PC-9 (cell line): ENCODE measurements around the gene EVL. TPM values are rescaled to one million over a fixed set of nuclear protein-coding genes. Genes with fewer than 3 reads are reported as not detected.
A peak's percentile ranks its signal among the peaks of the same experiment; 100 is the strongest.

Source experiments
- BruUV-seq: library from RNA; stranded (reverse); fragments of 400-500 nt; replicated peaks from 2 replicates; lab custom pipeline; 2021; lab: Mats Ljungman, UMichigan
- CTCF ChIA-PET: fragments of 300-600 bp; sonication (Branson Sonifier 250); formaldehyde crosslinking; loops from one replicate; lab custom pipeline; 2022; ENCODE audit warnings: antibody characterized with exemption; lab: Charles Lee
- POLR2A ChIA-PET: fragments of 300-600 bp; sonication (Branson Sonifier 250); formaldehyde crosslinking; loops from one replicate; lab custom pipeline; 2022; ENCODE audit warnings: antibody characterized with exemption; ENCODE audit not compliant: unreplicated experiment; lab: Charles Lee
- DNase-seq, 2 experiments: peaks; one replicate each; pipeline versions ENCODE4 v3.0.0 to v3.0.0-alpha.2; 2015 to 2022; ENCODE audit warnings: mixed read lengths in 1 of 2
- H2AFZ ChIP-seq: fragments of 200-600 bp; sonication (generic); 2 replicates; pipeline ENCODE4 v1.8.1; 2017; ENCODE audit warnings: antibody characterized with exemption
- H3F3A ChIP-seq: fragments of 200-600 bp; sonication (generic); 2 replicates; pipeline ENCODE4 v1.8.1; 2017; ENCODE audit warnings: antibody characterized with exemption, mild to moderate bottlenecking, low read depth; ENCODE audit not compliant: insufficient read depth
- H3K27ac ChIP-seq: fragments of 200-600 bp; sonication (generic); 2 replicates; pipeline ENCODE4 v1.6.1; 2016; ENCODE audit warnings: mixed run types
- H3K27me3 ChIP-seq: fragments of 200-600 bp; sonication (generic); 2 replicates; pipeline ENCODE4 v1.6.1; 2016; ENCODE audit warnings: low read depth, mixed run types; ENCODE audit not compliant: insufficient read depth
- H3K36me3 ChIP-seq: fragments of 200-600 bp; sonication (generic); 2 replicates; pipeline ENCODE4 v1.6.1; 2016; ENCODE audit warnings: low read depth, mixed run types
- H3K4me1 ChIP-seq: fragments of 200-600 bp; sonication (generic); replicated peaks from 2 replicates; pipeline ENCODE4 v1.6.1; 2016; ENCODE audit warnings: mixed run types; ENCODE audit not compliant: insufficient read depth
- H3K4me2 ChIP-seq: fragments of 200-600 bp; sonication (generic); 2 replicates; pipeline ENCODE4 v1.6.1; 2017; ENCODE audit warnings: mixed run types
- H3K4me3 ChIP-seq: fragments of 200-600 bp; sonication (generic); 2 replicates; pipeline ENCODE4 v1.6.1; 2016; ENCODE audit warnings: mixed run types
- H3K79me2 ChIP-seq: fragments of 200-600 bp; sonication (generic); 2 replicates; pipeline ENCODE4 v1.6.1; 2017; ENCODE audit warnings: low read depth, mixed run types
- H3K9me2 ChIP-seq: fragments of 200-600 bp; sonication (generic); 2 replicates; pipeline ENCODE4 v1.8.1; 2017; ENCODE audit warnings: mild to moderate bottlenecking; ENCODE audit not compliant: insufficient read depth
- H3K9me3 ChIP-seq: fragments of 200-600 bp; sonication (generic); 2 replicates; pipeline ENCODE4 v1.8.1; 2016; ENCODE audit warnings: low read depth; ENCODE audit not compliant: insufficient read depth
- H4K20me1 ChIP-seq: fragments of 200-600 bp; sonication (generic); 2 replicates; pipeline ENCODE4 v1.8.1; 2017; ENCODE audit not compliant: insufficient read depth
- EZH2 ChIP-seq: fragments of 200-600 bp; sonication (generic); IDR thresholded peaks from 2 replicates; pipeline ENCODE4 v1.8.0; 2017; ENCODE audit warnings: antibody characterized with exemption, low read depth
- intact Hi-C: fragments of 100-400 bp; cut with micrococcal nuclease; formaldehyde crosslinking; loops from one replicate; pipeline ENCODE4 v1.10.0; 2022; ENCODE audit not compliant: unreplicated experiment
- total RNA-seq: library from RNA; stranded (reverse); gene quantifications from 2 replicates; pipeline ENCODE4 v1.2.3, GENCODE V29; 2021
- TF ChIP-seq, protein P1 (sequence below): fragments of 200-600 bp; sonication (generic); conservative IDR thresholded peaks from 2 replicates; pipeline ENCODE4 v1.6.1; 2017; ENCODE audit warnings: mixed run types, antibody characterized with exemption, mild to moderate bottlenecking, moderate library complexity

Gene EVL
- total RNA-seq, 1 experiment from 2014 or later = 5.9 TPM

GRCh38 chr14:100191584-100192249 is 126.5 kb downstream of the EVL start:
- no peak for DNase-seq
- Histone ChIP-seq H3K36me3 (no peaks in the 10 kb centered on the region), H4K20me1 (no peaks in the 10 kb centered on the region), H3K4me3 (no peak overlapping the region), H3K4me2 (no peak overlapping the region), H2AFZ (no peak overlapping the region), H3K4me1 (peaks cover 13% of the 10 kb centered on the region; the same call in 1 of the 2 replicates), H3K27me3 (no peaks in the 10 kb centered on the region), H3F3A (0 out of 2 replicates have a peak, but pooled peaks cover 9% of the 10 kb centered on the region), H3K9me2 (no peaks in the 10 kb centered on the region), H3K79me2 (no peaks in the 10 kb centered on the region), H3K27ac (no peak overlapping the region), H3K9me3 (no peaks in the 10 kb centered on the region)
- TF ChIP-seq EZH2 = no peak
- TF ChIP-seq, protein P1, sequence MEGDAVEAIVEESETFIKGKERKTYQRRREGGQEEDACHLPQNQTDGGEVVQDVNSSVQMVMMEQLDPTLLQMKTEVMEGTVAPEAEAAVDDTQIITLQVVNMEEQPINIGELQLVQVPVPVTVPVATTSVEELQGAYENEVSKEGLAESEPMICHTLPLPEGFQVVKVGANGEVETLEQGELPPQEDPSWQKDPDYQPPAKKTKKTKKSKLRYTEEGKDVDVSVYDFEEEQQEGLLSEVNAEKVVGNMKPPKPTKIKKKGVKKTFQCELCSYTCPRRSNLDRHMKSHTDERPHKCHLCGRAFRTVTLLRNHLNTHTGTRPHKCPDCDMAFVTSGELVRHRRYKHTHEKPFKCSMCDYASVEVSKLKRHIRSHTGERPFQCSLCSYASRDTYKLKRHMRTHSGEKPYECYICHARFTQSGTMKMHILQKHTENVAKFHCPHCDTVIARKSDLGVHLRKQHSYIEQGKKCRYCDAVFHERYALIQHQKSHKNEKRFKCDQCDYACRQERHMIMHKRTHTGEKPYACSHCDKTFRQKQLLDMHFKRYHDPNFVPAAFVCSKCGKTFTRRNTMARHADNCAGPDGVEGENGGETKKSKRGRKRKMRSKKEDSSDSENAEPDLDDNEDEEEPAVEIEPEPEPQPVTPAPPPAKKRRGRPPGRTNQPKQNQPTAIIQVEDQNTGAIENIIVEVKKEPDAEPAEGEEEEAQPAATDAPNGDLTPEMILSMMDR = no peak
- ChIA-PET CTCF (interaction anchor here (0.6 kb wide), 1 partner anchor 41 kb away, joined by 3 read pairs; no protein-coding TSS in a partner anchor), POLR2A (no interaction called here)
- no TSS peak for BruUV-seq
- intact Hi-C loops = loop anchor here (1.0 to 2.0 kb wide), 3 partner anchors 119 to 209 kb away; partner anchors contain the start of gene WDR25

DNA sequence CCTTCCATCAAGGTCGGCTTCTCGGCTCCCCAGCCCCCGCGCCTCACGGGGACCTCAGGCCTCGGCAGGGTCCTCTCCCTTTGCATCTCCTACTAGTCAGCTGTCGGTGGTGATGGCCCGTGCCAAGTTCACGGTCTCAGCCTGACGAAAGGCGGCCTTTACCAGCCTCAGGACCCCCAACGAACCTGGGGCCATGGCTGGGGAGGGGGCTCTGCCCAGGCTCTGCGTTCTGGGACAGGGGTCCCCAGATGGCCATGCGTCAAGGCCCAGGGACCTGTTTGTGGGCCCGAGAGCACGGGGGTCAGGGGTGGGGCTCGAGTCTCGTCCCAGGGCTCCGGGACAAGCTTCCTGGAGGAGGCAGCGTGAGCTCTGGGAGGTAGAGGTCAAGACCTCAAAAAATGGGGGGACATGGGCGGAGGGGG is 127.0 kb downstream of the EVL start:
- H3K4me1 ChIP-seq = peaks cover 13% of the 10 kb centered on the region; the same call in 1 of the 2 replicates
- ChIA-PET POLR2A (interaction anchor here (0.6 kb wide), 1 partner anchor 221 kb away, joined by 17 read pairs; no protein-coding TSS in a partner anchor), CTCF (interaction anchor here (0.6 kb wide), 2 partner anchors 34 to 42 kb away, joined by 3 read pairs; no protein-coding TSS in a partner anchor)
- no peaks in the 10 kb centered on the region for H3K9me2 ChIP-seq
- peak overlapping the region; percentile 51; the same call in 1 of the 2 replicates for H3K27ac ChIP-seq
- H3K27me3 ChIP-seq = no peaks in the 10 kb centered on the region
- H3K9me3 ChIP-seq = no peaks in the 10 kb centered on the region
- H3K36me3 ChIP-seq = no peaks in the 10 kb centered on the region
- no peaks in the 10 kb centered on the region for H3K79me2 ChIP-seq
- BruUV-seq = TSS peak; percentile 55
- no peaks in the 10 kb centered on the region for H4K20me1 ChIP-seq
- H2AFZ ChIP-seq = peak overlapping the region; percentile 86
- DNase-seq = no peak
- peak overlapping the region; percentile 46; the same call in 1 of the 2 replicates for H3K4me3 ChIP-seq
- TF ChIP-seq, protein P1 = no peak
- no peak for TF ChIP-seq EZH2
- H3K4me2 ChIP-seq = peak overlapping the region; percentile 80
- intact Hi-C loops = loop anchor here (1.0 to 2.0 kb wide), 3 partner anchors 119 to 210 kb away; partner anchors contain the start of gene WDR25
- 0 out of 2 replicates have a peak, but pooled peaks cover 9% of the 10 kb centered on the region for H3F3A ChIP-seq

GRCh38 chr14:100192672-100193416 is 127.6 kb downstream of the EVL start:
- Histone ChIP-seq H3K4me1 (peaks cover 13% of the 10 kb centered on the region; the same call in 1 of the 2 replicates), H2AFZ (peak overlapping the region; percentile 86), H3K36me3 (no peaks in the 10 kb centered on the region), H3K79me2 (no peaks in the 10 kb centered on the region), H4K20me1 (no peaks in the 10 kb centered on the region), H3K9me3 (no peaks in the 10 kb centered on the region), H3K27me3 (no peaks in the 10 kb centered on the region), H3K4me2 (peak overlapping the region; percentile 80), H3F3A (0 out of 2 replicates have a peak, but pooled peaks cover 9% of the 10 kb centered on the region), H3K4me3 (peak overlapping the region; percentile 46; the same call in 1 of the 2 replicates), H3K27ac (peak overlapping the region; percentile 51; the same call in 1 of the 2 replicates), H3K9me2 (no peaks in the 10 kb centered on the region)
- ChIA-PET POLR2A (interaction anchor here (0.6 kb wide), 1 partner anchor 221 kb away, joined by 17 read pairs; no protein-coding TSS in a partner anchor), CTCF (interaction anchor here (0.6 to 0.7 kb wide), 4 partner anchors 33 to 168 kb away, joined by 3 read pairs; partner anchors contain the start of gene DEGS2)
- TF ChIP-seq, protein P1 = peak; percentile 71
- TF ChIP-seq EZH2 = no peak
- DNase-seq = peak; percentile 91
- intact Hi-C loops = loop anchor here (1.0 to 2.0 kb wide), 3 partner anchors 120 to 211 kb away; partner anchors contain the start of gene WDR25
- no TSS peak for BruUV-seq
